CD4-positive, alpha-beta T cell (primary cell): ENCODE data around the gene KITLG. TPM values are rescaled to one million over a fixed set of nuclear protein-coding genes. Genes with fewer than 3 reads are reported as not detected.

ENCODE experiments used
- ATAC-seq: fragments of 200-7000 bp; cut with Tn5 transposase; one replicate; pipeline ENCODE4 v1.10.0; 2022; ENCODE audit warnings: mild to moderate bottlenecking; ENCODE audit not compliant: poor library complexity
- CTCF ChIA-PET: fragments of 350-600 bp; sonication (Branson Sonifier 250); formaldehyde crosslinking; loops from one replicate; lab custom pipeline; 2021; ENCODE audit warnings: antibody characterized with exemption, inconsistent platforms; lab: Charles Lee
- POLR2A ChIA-PET: fragments of 350-600 bp; sonication (Branson Sonifier 250); formaldehyde crosslinking; loops from one replicate; lab custom pipeline; 2021; ENCODE audit warnings: antibody characterized with exemption, inconsistent platforms; lab: Charles Lee
- DNase-seq, 14 experiments: peaks; one replicate each; pipeline ENCODE4 v3.0.0-alpha.2; 2013 to 2020; ENCODE audit warnings: mixed read lengths in 2 of 14
- H3K27ac ChIP-seq, 2 donors: one replicate each; pipeline versions ENCODE4 v1.5.1 to v1.7.0; 2013; ENCODE audit warnings: low read length in 2 of 2, low read depth in 1 of 2, mild to moderate bottlenecking in 1 of 2
- H3K27me3 ChIP-seq, 2 experiments: 1 replicate in 1 of 2; 2 replicates in 1 of 2; pipeline versions ENCODE4 v1.6.1 to v1.7.0; 2013; ENCODE audit warnings: low read length in 2 of 2, control low read depth in 1 of 2, mild to moderate bottlenecking in 1 of 2, moderate library complexity in 1 of 2; ENCODE audit not compliant: insufficient read depth in 2 of 2, control insufficient read depth in 1 of 2
- H3K36me3 ChIP-seq: one replicate; pipeline ENCODE4 v1.6.1; 2013; ENCODE audit warnings: low read length, control low read depth; ENCODE audit not compliant: insufficient read depth
- H3K4me1 ChIP-seq: one replicate; pipeline ENCODE4 v1.6.1; 2013; ENCODE audit warnings: low read length, control low read depth; ENCODE audit not compliant: insufficient read depth
- H3K4me3 ChIP-seq: one replicate; pipeline ENCODE4 v1.5.1; 2013; ENCODE audit warnings: mild to moderate bottlenecking, low read length, moderate library complexity
- H3K9me3 ChIP-seq, 2 experiments: 1 replicate in 1 of 2; 2 replicates in 1 of 2; pipeline versions ENCODE4 v1.6.1 to v1.7.0; 2013; ENCODE audit warnings: low read length in 2 of 2, mild to moderate bottlenecking in 2 of 2, control low read depth in 1 of 2, moderate library complexity in 1 of 2; ENCODE audit not compliant: control insufficient read depth in 1 of 2, insufficient read depth in 1 of 2
- H3K27ac Mint-ChIP-seq: one replicate; pipeline ENCODE4 v1.8.0; 2020; ENCODE audit warnings: mixed read lengths
- H3K27me3 Mint-ChIP-seq: one replicate; pipeline ENCODE4 v1.8.0; 2021; ENCODE audit warnings: mixed read lengths
- H3K36me3 Mint-ChIP-seq: one replicate; pipeline ENCODE4 v1.8.0; 2021; ENCODE audit warnings: low read depth, mixed read lengths
- H3K4me1 Mint-ChIP-seq: one replicate; pipeline ENCODE4 v1.8.0; 2021; ENCODE audit warnings: low read depth, mixed read lengths
- H3K4me3 Mint-ChIP-seq: one replicate; pipeline ENCODE4 v1.8.0; 2020; ENCODE audit warnings: mild to moderate bottlenecking, mixed read lengths
- H3K9me3 Mint-ChIP-seq: one replicate; pipeline ENCODE4 v1.8.0; 2020; ENCODE audit warnings: mixed read lengths
- intact Hi-C, 2 experiments: fragments of 100-400 bp; cut with DNase I in 1 of 2; cut with micrococcal nuclease in 1 of 2; formaldehyde crosslinking; loops; one replicate each; pipeline versions ENCODE4 v1.15.1 to v1.9.0; 2023 to 2025; cut with DNase I, micrococcal nuclease
- total RNA-seq, 174 experiments: library from RNA in 2 of 174; stranded (reverse) in 2 of 174; gene quantifications; one replicate each; pipeline ENCODE4 v1.2.3 and lab custom pipeline; 2021 to 2026
- TF ChIP-seq, protein P1 (sequence below): fragments of 200-600 bp; IDR thresholded peaks from one replicate; pipeline ENCODE4 v1.8.0; 2022; ENCODE audit warnings: antibody characterized with exemption, mild to moderate bottlenecking

The KITLG gene
- total RNA-seq, 2 experiments from 2014 or later, result not detected

DNA sequence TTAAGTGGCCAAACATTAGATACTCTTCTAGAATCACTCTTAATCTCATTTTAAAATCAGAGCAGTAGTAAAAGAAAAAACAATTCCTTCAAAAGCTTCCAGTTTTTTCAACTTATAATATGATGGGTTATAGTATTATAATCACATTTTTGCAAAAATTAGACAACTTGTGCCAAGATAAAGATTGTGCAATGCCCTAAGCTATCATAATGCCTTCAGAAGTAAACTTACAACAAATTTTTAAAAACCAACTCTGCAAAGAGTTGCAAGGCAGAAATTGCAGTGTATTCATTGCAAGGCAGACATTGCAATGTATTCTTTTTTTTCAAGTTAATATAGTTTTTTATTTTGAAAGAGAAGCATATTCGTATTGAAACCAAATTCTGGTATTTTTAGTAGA lies 47.2 kb upstream of the KITLG start:
- Histone ChIP-seq H3K27me3 (no peaks in the 10 kb centered on the region), H3K4me3 (no peak overlapping the region), H3K36me3 (no peaks in the 10 kb centered on the region), H3K4me1 (no peaks in the 10 kb centered on the region), H3K27ac (no peak overlapping the region), H3K9me3 (no peaks in the 10 kb centered on the region)
- Mint-ChIP-seq H3K27me3 (no peaks in the 10 kb centered on the region), H3K4me3 (no peak overlapping the region), H3K4me1 (no peaks in the 10 kb centered on the region), H3K27ac (no peak overlapping the region), H3K36me3 (no peaks in the 10 kb centered on the region), H3K9me3 (no peaks in the 10 kb centered on the region)
- DNase-seq (no peak), ATAC-seq (no peak)
- CTCF ChIA-PET, result no interaction called here
- POLR2A ChIA-PET, result no interaction called here
- intact Hi-C loops, result no loop called here
- TF ChIP-seq, protein P1, sequence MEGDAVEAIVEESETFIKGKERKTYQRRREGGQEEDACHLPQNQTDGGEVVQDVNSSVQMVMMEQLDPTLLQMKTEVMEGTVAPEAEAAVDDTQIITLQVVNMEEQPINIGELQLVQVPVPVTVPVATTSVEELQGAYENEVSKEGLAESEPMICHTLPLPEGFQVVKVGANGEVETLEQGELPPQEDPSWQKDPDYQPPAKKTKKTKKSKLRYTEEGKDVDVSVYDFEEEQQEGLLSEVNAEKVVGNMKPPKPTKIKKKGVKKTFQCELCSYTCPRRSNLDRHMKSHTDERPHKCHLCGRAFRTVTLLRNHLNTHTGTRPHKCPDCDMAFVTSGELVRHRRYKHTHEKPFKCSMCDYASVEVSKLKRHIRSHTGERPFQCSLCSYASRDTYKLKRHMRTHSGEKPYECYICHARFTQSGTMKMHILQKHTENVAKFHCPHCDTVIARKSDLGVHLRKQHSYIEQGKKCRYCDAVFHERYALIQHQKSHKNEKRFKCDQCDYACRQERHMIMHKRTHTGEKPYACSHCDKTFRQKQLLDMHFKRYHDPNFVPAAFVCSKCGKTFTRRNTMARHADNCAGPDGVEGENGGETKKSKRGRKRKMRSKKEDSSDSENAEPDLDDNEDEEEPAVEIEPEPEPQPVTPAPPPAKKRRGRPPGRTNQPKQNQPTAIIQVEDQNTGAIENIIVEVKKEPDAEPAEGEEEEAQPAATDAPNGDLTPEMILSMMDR, result no peak

DNA sequence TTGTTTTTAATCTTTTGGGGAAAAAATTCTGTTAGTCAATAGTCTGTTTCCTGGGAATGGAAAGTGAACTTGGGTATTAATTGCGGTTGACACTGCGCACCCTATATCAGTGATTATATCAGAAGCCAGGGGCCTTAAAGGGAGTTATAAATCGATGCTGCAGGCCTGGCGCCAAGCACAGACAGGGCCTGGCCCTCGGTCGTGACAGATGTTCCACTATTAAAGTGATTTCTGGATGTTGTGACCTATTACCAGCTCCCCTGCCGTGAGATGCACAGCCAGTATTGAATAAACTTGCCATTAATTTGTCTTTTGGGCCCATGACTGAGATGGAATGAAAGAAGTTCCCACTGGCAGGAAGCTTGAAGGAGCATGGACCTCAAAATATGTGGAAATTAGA lies 45.1 kb upstream of the KITLG start:
- intact Hi-C loops, result no loop called here
- no peaks in the 10 kb centered on the region for H3K9me3 Mint-ChIP-seq
- Histone ChIP-seq H3K27ac (no peak overlapping the region), H3K9me3 (no peaks in the 10 kb centered on the region), H3K36me3 (no peaks in the 10 kb centered on the region), H3K27me3 (no peaks in the 10 kb centered on the region), H3K4me1 (no peaks in the 10 kb centered on the region), H3K4me3 (no peak overlapping the region)
- H3K4me3 Mint-ChIP-seq, result no peak overlapping the region
- H3K27ac Mint-ChIP-seq, result no peak overlapping the region
- ChIA-PET CTCF (no interaction called here), POLR2A (no interaction called here)
- DNase-seq (no peak), ATAC-seq (no peak)
- TF ChIP-seq, protein P1, result no peak
- no peaks in the 10 kb centered on the region for H3K36me3 Mint-ChIP-seq
- H3K4me1 Mint-ChIP-seq, result no peaks in the 10 kb centered on the region
- H3K27me3 Mint-ChIP-seq, result no peaks in the 10 kb centered on the region

DNA sequence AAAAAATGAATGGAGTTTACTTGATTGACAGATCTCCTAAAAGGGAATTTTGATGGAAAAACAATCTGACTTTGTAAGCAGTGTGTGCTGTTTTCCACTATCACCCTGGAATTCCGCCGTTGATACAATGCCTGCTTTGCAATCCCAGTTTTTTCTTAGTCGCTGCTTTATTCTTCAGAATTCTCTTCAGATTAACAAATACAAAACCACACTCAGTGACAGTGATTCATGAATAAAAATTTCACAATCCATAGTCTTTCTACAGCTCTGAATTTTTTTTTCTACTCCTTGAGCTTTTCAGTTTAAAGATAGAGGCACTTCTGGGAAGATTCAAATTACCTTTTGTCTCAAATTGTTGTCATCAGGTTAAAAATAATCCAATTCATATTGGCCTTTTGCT lies 44.6 kb upstream of the KITLG start:
- ChIA-PET POLR2A (no interaction called here), CTCF (no interaction called here)
- no peaks in the 10 kb centered on the region for H3K36me3 ChIP-seq
- H3K27me3 Mint-ChIP-seq, result no peaks in the 10 kb centered on the region
- H3K9me3 ChIP-seq, result no peaks in the 10 kb centered on the region
- no peaks in the 10 kb centered on the region for H3K27me3 ChIP-seq
- intact Hi-C loops, result no loop called here
- TF ChIP-seq, protein P1, result no peak
- no peaks in the 10 kb centered on the region for H3K36me3 Mint-ChIP-seq
- ATAC-seq, result no peak
- H3K27ac ChIP-seq, result no peak overlapping the region
- no peaks in the 10 kb centered on the region for H3K4me1 Mint-ChIP-seq
- no peaks in the 10 kb centered on the region for H3K4me1 ChIP-seq
- H3K4me3 Mint-ChIP-seq, result no peak overlapping the region
- H3K4me3 ChIP-seq, result no peak overlapping the region
- DNase-seq, result no peak
- H3K27ac Mint-ChIP-seq, result no peak overlapping the region
- H3K9me3 Mint-ChIP-seq, result no peaks in the 10 kb centered on the region
